HG03378 (cell line): ENCODE results near the gene TRIM40.

ENCODE experiments used
- ATAC-seq: cut with Tn5 transposase; IDR thresholded peaks from one replicate; pipeline ENCODE4 v1.9.1; 2021; ENCODE audit warnings: mild to moderate bottlenecking, moderate library complexity; ENCODE audit not compliant: unreplicated experiment

TRIM40 gene

DNA sequence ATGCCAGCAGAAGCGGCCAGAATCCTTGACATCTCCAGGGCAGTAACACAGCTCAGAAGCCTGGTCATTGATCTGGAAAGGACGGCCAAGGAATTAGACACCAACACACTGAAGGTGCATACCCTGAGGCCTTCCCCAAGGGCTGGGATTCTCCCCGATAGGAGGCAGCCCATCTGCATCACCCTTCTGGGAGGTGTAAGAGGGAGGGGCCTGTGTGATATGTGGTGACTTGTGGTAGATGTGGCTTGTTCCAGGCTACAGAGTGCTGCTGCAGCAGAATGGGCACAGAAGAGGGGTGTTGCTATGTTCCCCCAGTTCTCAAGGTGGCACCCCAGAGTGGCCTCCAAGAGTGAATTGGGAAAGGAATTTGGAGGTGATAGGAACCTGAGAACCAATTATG is 11.2 kb downstream of the TRIM40 start:
- no peak for ATAC-seq

DNA sequence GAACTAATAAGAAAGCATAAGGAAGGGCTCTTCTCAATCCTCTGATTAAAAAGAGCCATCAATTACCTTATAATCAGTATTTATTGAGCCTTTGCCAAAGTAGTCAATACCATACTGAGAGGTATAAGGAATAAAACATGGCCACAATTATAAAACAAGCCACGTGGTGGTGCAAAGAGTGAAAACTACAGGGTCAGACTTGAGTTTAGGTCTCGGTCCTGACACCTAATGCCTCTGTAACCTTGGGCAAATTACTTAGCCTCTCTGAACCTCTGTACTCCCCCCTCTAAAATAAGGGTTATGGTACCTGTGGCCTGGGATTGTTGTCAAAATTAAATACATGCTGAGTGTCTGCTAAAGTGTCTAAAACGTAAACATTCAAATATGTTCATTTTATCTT is 13.3 kb downstream of the TRIM40 start:
- no peak for ATAC-seq

- ATAC-seq, result no peak
Observed at GRCh38 chr6:30149858-30150550, 14.1 kb downstream of the TRIM40 start.

- ATAC-seq, result no peak
Observed at GRCh38 chr6:30150671-30151395, 14.9 kb downstream of the TRIM40 start.

- ATAC-seq, result no peak
Observed at GRCh38 chr6:30151580-30151979, 15.6 kb downstream of the TRIM40 start.

- no peak for ATAC-seq
Observed at GRCh38 chr6:30152016-30152673, 16.2 kb downstream of the TRIM40 start.

DNA sequence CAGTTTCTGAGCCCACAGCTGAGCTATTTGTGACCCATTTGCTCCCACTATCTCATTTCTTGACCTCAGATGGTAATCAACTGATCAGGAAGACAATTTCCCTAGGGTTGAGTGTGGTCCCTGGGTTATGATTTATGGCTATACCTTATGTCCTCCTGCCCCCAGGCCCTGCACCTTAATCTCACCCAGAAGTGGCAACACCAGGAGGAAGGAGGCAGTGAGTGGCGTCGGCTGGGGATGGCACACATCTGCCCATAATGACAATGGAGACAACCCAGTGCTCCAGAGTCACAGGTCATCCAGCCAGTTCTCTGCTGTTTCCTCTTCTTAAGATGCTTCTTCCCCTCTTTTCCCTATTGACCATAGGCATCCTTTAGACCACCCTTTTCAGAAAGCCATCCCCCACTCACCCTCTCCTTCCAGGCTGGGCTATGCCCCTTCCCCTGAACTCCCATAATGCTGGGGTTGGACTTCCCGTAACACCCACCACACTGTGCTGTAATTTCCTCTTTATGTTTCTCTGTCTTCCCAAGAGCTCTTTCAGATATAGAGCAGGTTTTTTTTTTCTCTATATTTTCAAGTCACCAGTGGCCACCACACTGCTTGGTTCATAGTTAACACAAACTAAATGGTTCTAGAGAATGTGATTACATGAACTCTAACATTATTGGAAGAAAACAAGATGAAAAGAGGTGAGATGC is 17.1 kb downstream of the TRIM40 start:
- ATAC-seq, result no peak

GRCh38 chr6:30154061-30154460 is 18.1 kb downstream of the TRIM40 start:
- ATAC-seq, result no peak

DNA sequence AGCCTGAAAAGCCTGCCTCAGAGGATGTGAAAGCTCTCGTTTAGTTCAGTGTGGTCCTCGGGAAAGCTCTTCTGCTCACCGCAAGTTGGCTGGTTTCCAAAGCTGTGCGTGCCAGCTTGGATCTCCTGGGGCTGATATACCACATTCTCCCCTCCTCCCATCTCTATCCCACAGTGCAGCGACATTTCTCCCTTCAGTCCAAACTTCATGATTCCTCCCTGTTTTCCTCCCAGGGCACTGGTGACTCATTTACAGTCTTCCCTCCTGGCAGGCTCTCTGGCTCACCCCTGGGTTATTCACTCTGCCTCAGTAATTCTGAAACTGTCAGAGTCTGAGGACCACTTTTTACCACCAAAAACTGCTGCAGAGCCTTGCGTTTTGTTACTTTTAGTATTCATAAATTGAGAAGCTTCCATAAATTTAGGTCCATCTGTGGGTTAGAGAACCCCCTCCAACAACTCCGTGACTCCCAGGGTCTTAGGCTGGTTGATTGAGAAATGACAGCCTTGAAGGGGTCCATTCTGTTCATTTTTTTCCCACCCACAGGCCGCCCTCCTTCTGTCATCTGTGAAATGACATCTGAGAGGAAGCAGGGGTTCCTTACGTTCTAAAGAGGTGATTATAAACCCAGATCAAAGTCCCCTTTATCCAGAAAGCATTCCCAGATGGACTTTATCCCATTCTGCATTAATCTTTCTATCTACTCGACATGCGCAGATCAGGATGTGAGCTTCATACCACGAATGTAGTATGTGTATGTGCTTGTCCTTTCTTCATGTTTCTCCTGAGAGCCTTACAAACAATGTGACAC is 19.0 kb downstream of the TRIM40 start:
- no peak for ATAC-seq

- no peak for ATAC-seq
Observed at GRCh38 chr6:30155520-30156261, 19.8 kb downstream of the TRIM40 start.

GRCh38 chr6:30156262-30156599 is 20.3 kb downstream of the TRIM40 start:
- ATAC-seq, result no peak

GRCh38 chr6:30156774-30157173 is 20.8 kb downstream of the TRIM40 start:
- no peak for ATAC-seq

GRCh38 chr6:30157581-30157980 is 21.6 kb downstream of the TRIM40 start:
- no peak for ATAC-seq

GRCh38 chr6:30157999-30158398 is 22.1 kb downstream of the TRIM40 start:
- no peak for ATAC-seq

- ATAC-seq, result no peak
Observed at GRCh38 chr6:30158475-30159040, 22.6 kb downstream of the TRIM40 start.

DNA sequence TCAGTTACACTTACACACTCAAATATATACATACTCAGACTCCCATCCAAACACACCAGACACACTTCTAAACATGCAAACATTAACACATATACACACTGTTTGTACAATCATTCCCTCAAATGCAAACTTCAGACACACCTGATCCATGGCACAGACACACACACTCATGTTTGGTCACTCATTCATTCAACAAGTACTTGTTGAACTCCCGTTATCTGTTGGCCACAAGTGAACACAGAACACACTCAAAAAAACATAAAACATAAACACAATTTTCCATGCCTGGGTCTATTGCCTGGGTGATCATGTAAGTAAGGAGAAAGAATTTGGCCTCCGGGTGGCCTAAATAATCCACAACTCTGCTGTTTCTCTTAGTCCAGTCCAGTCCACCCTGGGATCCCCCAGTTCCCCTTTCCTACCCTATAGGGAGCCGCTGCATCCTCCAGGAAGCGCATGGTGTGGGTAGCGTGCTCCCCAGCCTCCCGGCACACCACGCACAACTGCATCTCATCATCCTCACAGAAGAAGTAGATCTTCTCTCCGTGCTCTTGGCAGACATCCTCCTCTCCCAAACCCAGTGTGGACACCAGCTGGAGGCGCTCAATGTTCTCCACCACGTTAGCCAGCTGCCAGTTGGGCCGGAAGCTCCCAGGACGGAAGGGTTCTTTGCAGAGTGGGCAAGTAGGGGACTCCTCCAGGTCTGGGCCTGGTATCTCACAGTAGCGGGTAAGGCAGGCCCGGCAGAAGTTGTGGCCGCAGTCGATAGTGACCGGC is 24.3 kb downstream of the TRIM40 start:
- no peak for ATAC-seq

GRCh38 chr6:30160785-30161531 is 25.0 kb downstream of the TRIM40 start, which contains the start of gene TRIM10:
TRIM10 (minus strand) TSS chr6:30161211; CDS start chr6:30160858, 353 bp downstream.
- no peak for ATAC-seq
